Ascending aorta (tissue), 2 donors: ENCODE results near the gene LHX5. TPM values are rescaled to one million over a fixed set of nuclear protein-coding genes. Genes with fewer than 3 reads are reported as not detected.

ENCODE experiments used
- DNase-seq, 2 donors: peaks; one replicate each; pipeline ENCODE4 v3.0.0-alpha.2; 2019; ENCODE audit warnings: low spot score in 2 of 2
- H3K27ac ChIP-seq, 2 donors: fragments of 200-600 bp; sonication (generic); one replicate each; pipeline ENCODE4 v1.5.1; 2016 to 2017; ENCODE audit warnings: mild to moderate bottlenecking in 1 of 2
- H3K27me3 ChIP-seq: fragments of 200-600 bp; sonication (generic); one replicate; pipeline ENCODE4 v1.5.1; 2017
- H3K36me3 ChIP-seq, 2 donors: fragments of 200-600 bp; sonication (generic); one replicate each; pipeline ENCODE4 v1.5.1; 2016
- H3K4me1 ChIP-seq, 2 donors: fragments of 200-600 bp; sonication (generic); one replicate each; pipeline ENCODE4 v1.5.1; 2016 to 2017; ENCODE audit warnings: mild to moderate bottlenecking in 1 of 2
- H3K4me3 ChIP-seq, 2 donors: fragments of 200-600 bp; sonication (generic); one replicate each; pipeline ENCODE4 v1.5.1; 2016 to 2017; ENCODE audit warnings: mild to moderate bottlenecking in 1 of 2
- H3K9me3 ChIP-seq, 2 donors: fragments of 200-600 bp; sonication (generic); one replicate each; pipeline ENCODE4 v1.5.1; 2016
- CTCF ChIP-seq, 3 experiments: fragments of 200-600 bp in 2 of 3; fragments of 450-650 bp in 1 of 3; sonication (generic) in 2 of 3; IDR thresholded peaks; one replicate each; pipeline ENCODE4 v1.5.1; 2016 to 2019; ENCODE audit warnings: antibody characterized with exemption in 3 of 3, mild to moderate bottlenecking in 1 of 3, moderate library complexity in 1 of 3
- intact Hi-C: fragments of 100-400 bp; cut with DNase I; formaldehyde crosslinking; loops from one replicate; pipeline ENCODE4 v1.15.1; 2023
- total RNA-seq: library from RNA; depleted of rRNA; stranded (reverse); fragments of >200 nt; gene quantifications from one replicate; pipeline ENCODE4 v1.1.0, GENCODE V29; 2016

Gene LHX5
- total RNA-seq, 1 donor from 2014 or later = not detected

DNA sequence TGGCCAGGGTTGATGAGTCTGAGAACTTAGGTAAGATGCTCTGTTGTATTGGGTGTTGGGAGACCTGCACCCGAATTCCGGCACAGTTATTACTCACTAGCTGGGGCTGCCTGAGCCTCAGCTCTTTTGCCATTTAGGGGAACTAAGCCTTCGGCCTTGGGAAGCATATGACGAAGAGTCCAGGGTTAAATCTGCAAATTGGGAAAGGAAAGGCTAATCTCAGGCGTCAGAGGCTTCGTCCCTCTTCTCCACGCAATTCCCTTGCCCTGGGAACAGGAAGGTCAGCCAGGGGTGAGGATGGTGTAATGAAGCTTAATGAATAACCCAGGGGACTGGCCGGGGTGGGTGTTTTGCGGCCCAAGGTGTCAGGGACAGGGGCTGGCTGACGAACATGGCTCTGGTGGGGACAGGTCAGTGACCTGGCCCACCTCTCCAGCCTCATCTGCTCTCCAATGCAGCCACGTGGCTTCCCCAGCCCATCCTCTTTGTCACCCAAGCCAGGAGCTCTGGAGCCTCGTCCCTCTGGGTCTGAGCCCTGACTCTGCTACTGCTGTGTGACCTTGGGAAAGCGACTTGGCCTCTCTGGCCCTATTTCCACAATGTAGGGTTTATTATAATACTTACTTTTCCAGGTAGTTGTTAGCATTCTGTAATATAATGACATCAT, 53.3 kb downstream of the LHX5 start:
- intact Hi-C loops = no loop called here
- DNase-seq = peak in 1 of 2 donors; percentile 76
- H3K36me3 ChIP-seq = no peaks in the 10 kb centered on the region
- no peak overlapping the region for H3K27ac ChIP-seq
- H3K4me3 ChIP-seq = no peak overlapping the region
- TF ChIP-seq CTCF (IDR thresholded peaks at IDR 0.05) = no peak
- peaks cover 0 to 6% of the 10 kb centered on the region in 2 donors for H3K4me1 ChIP-seq
- no peaks in the 10 kb centered on the region for H3K27me3 ChIP-seq
- no peaks in the 10 kb centered on the region for H3K9me3 ChIP-seq

- Histone ChIP-seq H3K36me3 (no peaks in the 10 kb centered on the region), H3K4me1 (no peaks in the 10 kb centered on the region), H3K27me3 (no peaks in the 10 kb centered on the region), H3K9me3 (no peaks in the 10 kb centered on the region), H3K27ac (no peak overlapping the region), H3K4me3 (no peak overlapping the region)
- peak in 1 of 2 donors; percentile 24 for DNase-seq
- intact Hi-C loops = no loop called here
- TF ChIP-seq CTCF (IDR thresholded peaks at IDR 0.05) = no peak
These were observed 55.4 kb downstream of the LHX5 start for GRCh38 chr12:113416091-113416754.

DNA sequence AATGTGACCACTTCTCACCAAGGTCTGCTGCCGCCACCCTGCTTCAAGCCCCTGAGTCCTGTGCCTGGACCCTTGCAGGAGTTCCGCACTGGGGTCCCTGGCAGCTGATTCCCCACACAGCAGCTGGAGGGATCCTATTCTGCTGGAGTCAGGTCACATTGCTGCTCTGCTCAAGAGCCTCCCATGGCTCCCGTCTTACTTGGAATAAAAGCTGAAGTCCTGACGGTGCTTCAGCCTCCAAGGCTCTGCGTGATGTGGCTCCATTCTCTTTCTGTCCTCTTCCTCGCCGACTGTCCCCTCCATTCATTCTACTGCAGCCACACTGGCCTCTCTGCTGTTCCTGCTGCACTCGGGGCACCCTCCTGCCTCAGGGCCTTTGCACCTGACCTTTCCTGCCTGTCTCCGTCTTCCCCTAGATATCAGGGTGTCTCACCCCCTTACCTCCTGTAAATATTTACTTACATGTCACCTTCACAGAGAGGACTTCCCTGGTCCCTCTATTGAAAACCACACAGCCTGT, 57.1 kb downstream of the LHX5 start:
- Histone ChIP-seq H3K9me3 (no peaks in the 10 kb centered on the region), H3K4me1 (no peaks in the 10 kb centered on the region), H3K36me3 (no peaks in the 10 kb centered on the region), H3K27me3 (no peaks in the 10 kb centered on the region), H3K4me3 (no peak overlapping the region), H3K27ac (no peak overlapping the region)
- TF ChIP-seq CTCF (IDR thresholded peaks at IDR 0.05) = no peak
- intact Hi-C loops = no loop called here
- no peak for DNase-seq

DNA sequence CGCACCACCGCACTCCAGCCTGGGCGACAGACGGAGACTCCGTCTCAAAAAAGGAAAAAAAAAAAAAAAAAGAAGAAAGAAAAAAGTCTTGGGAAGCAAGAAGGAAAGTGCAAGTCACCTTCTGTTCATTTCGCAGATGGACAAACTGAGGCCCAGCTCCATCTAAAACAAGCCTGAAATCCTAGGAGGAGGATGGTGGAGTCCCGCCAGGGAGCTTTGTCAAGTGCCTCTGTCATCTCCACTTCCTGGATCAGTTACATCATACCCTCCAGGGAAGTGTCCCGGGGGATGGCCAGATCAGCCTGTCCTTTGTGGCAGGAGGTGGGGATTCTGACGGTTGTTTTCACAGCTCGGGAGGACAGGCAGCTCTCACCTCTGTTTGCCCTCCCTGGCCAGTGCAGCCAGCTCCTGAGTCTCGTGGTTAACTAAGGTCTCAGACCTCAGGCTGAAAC, 58.2 kb downstream of the LHX5 start:
- Histone ChIP-seq H3K4me3 (no peak overlapping the region), H3K9me3 (no peaks in the 10 kb centered on the region), H3K4me1 (no peaks in the 10 kb centered on the region), H3K27me3 (no peaks in the 10 kb centered on the region), H3K27ac (no peak overlapping the region), H3K36me3 (no peaks in the 10 kb centered on the region)
- intact Hi-C loops = no loop called here
- DNase-seq = no peak
- no peak for TF ChIP-seq CTCF (IDR thresholded peaks at IDR 0.05)

Other genes with a start within 250 kb of the LHX5 start
- gene SLC8B1, start 136.8 kb downstream of the LHX5 start, total RNA-seq = 114 TPM
- 55.1 TPM for gene PLBD2, start 113.3 kb downstream of the LHX5 start, total RNA-seq
- 34.5 TPM for gene SDS, start 68.0 kb downstream of the LHX5 start, total RNA-seq
- 11.0 TPM for gene SDSL, start 49.5 kb downstream of the LHX5 start, total RNA-seq